H1 (cell line): Measurements from ENCODE around the gene ST3GAL3. TPM values are rescaled to one million over a fixed set of nuclear protein-coding genes. Genes with fewer than 3 reads are reported as not detected.

ENCODE experiments used
- ATF3 ChIP-seq: IDR thresholded peaks from 2 replicates; pipeline ENCODE4 v1.6.1; 2011; ENCODE audit warnings: low read depth, mild to moderate bottlenecking, low read length; ENCODE audit not compliant: insufficient read depth
- BACH1 ChIP-seq: IDR thresholded peaks from 2 replicates; pipeline ENCODE4 v1.6.1; 2012; ENCODE audit warnings: low read length, improper control_type of control experiment
- JUND ChIP-seq: IDR thresholded peaks from 2 replicates; pipeline ENCODE4 v1.6.1; 2011; ENCODE audit warnings: mild to moderate bottlenecking, improper control_type of control experiment, low read length
- POLR2AphosphoS5 ChIP-seq: IDR thresholded peaks from 2 replicates; pipeline ENCODE4 v1.6.1; 2011; ENCODE audit warnings: low read depth, low read length
- POU5F1 ChIP-seq: IDR thresholded peaks from 2 replicates; pipeline ENCODE4 v1.6.1; 2011; ENCODE audit warnings: low read depth, mild to moderate bottlenecking, low read length, moderate library complexity
- RFX5 ChIP-seq: IDR thresholded peaks from 2 replicates; pipeline ENCODE4 v1.6.1; 2011; ENCODE audit warnings: low read depth, low read length, improper control_type of control experiment, borderline replicate concordance
- RNF2 ChIP-seq: fragments of 200-900, 300-1000 bp; sonication (generic); IDR thresholded peaks from 2 replicates; pipeline ENCODE4 v1.7.1; 2016; ENCODE audit warnings: borderline replicate concordance, low read depth, mild to moderate bottlenecking, antibody characterized with exemption, low read length; ENCODE audit not compliant: poor library complexity, severe bottlenecking; ENCODE audit errors: missing control alignments
- TBP ChIP-seq: IDR thresholded peaks from 2 replicates; pipeline ENCODE4 v1.6.1; 2011; ENCODE audit warnings: low read depth, low read length, improper control_type of control experiment
- polyA plus RNA-seq, 7 experiments: library from polyadenylated mRNA; depleted of rRNA in 3 of 7; stranded (reverse) in 5 of 7; unstranded in 2 of 7; fragments of >200 nt in 5 of 7; fragments of 200-250 nt in 2 of 7; gene quantifications; 1 replicate in 5 of 7; 2 replicates in 1 of 7; 4 replicates in 1 of 7; pipeline versions ENCODE4 v1.2.1 to v1.2.3, GENCODE V29; 2011 to 2013; ENCODE audit warnings: missing spikeins in 2 of 7, mixed read lengths in 2 of 7
- total RNA-seq: library from RNA; stranded (reverse); fragmentation: NEBNext Ultra II Directional; extraction: Animal tissue kit (Norgen Biotek cat#: 25700); gene quantifications from 2 replicates; pipeline ENCODE4 v1.2.1, GENCODE V29; 2021

Gene ST3GAL3
- total and polyA plus RNA-seq, 2 of the 8 experiments (the other 6 are each of a cell fraction or from before 2014, with no cell fraction given), result 6.8 to 7.0 TPM

- TF ChIP-seq ATF3 (no peak), JUND (no peak), POLR2AphosphoS5 (peak; percentile 39; the same call in 1 of the 2 replicates), BACH1 (no peak), RNF2 (no peak), TBP (no peak), POU5F1 (no peak), RFX5 (no peak)
Measured at GRCh38 chr1:43969746-43970466, 262.6 kb downstream of the ST3GAL3 start, which contains the start of gene DPH2 (continued).
